HFF-Myc (cell line): ENCODE measurements around the gene DMRTB1.
A peak's percentile ranks its signal among the peaks of the same experiment; 100 is the strongest.

Source experiments
- DNase-seq: peaks from one replicate; pipeline ENCODE4 v3.0.0-alpha.2; 2011; ENCODE audit warnings: low read depth; ENCODE audit errors: extremely low read depth
- H3K4me3 ChIP-seq: replicated peaks from 2 replicates; pipeline ENCODE4 v1.5.1; 2011; ENCODE audit warnings: low read depth, mild to moderate bottlenecking, control low read depth, low read length
- CTCF ChIP-seq: IDR thresholded peaks from 2 replicates; pipeline ENCODE4 v1.5.1; 2012; ENCODE audit warnings: mild to moderate bottlenecking, low read depth, low read length, control low read depth; ENCODE audit errors: missing control alignments

The DMRTB1 gene

GRCh38 chr1:53470155-53470554, 11.0 kb downstream of the DMRTB1 start:
- DNase-seq, result no peak
- peak; percentile 50 for TF ChIP-seq CTCF

DNA sequence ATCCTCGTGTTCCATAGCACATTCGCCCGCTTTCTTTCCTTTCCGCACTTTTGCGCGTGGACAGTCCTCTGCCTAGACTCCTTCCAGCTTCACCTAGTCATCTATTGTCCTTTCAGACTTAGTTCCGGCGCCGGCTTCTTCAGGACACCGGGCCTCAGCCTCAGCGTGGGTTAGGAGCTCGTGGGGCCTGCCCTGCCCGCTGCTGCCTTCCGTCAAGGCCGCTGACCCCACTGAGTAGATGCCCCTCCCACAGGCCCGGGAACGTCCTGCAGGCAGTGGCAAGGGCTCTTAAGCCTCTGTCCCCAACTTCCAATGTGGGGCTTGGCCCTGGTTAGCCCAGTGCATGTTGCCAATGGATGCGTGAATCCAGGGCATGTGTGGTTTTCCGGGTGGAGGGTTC, 11.4 kb downstream of the DMRTB1 start:
- H3K4me3 ChIP-seq, result no peak overlapping the region
- no peak for TF ChIP-seq CTCF
- no peak for DNase-seq

More at GRCh38 chr1:53470155-53470554, 11.0 kb downstream of the DMRTB1 start:
- H3K4me3 ChIP-seq, result no peak overlapping the region

DNA sequence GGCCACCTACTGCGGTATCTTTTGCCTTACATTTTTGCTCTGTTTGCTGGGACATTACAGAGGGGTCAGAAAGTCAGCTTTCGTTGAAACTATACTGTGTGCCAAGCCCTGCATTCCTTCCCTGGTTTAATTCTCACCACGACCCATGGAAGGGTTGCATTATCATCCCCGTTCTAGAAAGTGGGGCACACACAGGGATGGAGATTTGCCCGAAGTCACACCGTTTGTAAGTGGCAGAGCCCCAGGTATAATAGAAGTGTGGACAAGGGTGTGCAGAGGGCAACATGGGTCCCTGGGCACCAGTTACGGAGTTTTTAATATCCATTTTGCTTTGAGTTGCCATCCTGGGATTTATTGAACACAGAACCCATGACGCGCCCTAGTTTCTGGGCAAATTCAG, 11.8 kb downstream of the DMRTB1 start:
- no peak overlapping the region for H3K4me3 ChIP-seq
- no peak for DNase-seq
- TF ChIP-seq CTCF, result no peak

- TF ChIP-seq CTCF, result peak; percentile 33
- no peak overlapping the region for H3K4me3 ChIP-seq
- no peak for DNase-seq
These were observed 14.3 kb downstream of the DMRTB1 start for GRCh38 chr1:53473463-53473862.

DNA sequence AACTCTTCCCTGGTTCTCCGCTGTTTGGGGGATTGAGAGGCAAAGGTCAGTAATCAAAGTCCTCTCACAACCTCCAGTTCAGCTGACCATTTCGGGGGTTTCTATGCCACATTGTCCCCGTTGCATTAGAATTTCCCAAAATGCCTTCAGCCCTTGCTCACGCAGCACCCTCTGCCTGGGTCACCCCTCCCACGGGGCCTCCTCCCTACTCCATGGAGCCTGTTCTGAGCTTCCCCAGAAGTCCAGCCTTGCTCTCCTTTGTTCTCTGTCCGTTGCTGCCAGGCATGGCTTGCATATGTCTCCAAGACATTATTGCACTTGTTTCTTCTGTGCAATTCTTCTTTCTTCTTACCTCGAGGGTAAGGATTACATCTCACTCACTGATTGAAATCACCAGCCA, 16.5 kb downstream of the DMRTB1 start:
- no peak overlapping the region for H3K4me3 ChIP-seq
- DNase-seq, result no peak
- TF ChIP-seq CTCF, result no peak

DNA sequence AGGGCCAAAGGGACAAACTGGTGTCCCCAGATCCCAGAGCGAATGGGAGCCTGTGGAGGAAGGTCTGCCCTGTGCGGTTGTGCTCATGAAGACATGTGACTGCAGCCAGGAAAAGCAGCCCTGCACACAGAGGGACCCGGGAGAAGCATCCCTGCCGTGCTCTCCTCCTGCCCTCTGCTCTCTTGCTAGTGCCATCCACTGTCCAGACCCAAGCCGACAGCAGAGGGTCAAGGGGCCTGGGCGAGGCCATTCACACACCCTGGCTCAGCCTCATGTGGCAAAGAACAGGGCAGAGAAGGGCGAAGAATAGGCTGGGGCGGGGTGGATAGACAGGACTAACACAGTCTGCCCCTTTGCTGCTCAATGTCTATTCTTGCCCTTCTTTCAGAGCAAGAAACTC, 17.4 kb downstream of the DMRTB1 start:
- no peak overlapping the region for H3K4me3 ChIP-seq
- DNase-seq, result no peak
- no peak for TF ChIP-seq CTCF
